Astrocyte of the cerebellum (primary cell): ENCODE measurements around the gene RAP1GAP.

Experiments
- DNase-seq: peaks from one replicate; pipeline ENCODE4 v3.0.0-alpha.2; 2011; ENCODE audit warnings: low read depth
- H3K4me3 ChIP-seq: 2 replicates; pipeline ENCODE4 v1.5.1; 2011; ENCODE audit warnings: mild to moderate bottlenecking, low read depth, low read length, moderate library complexity
- CTCF ChIP-seq: IDR thresholded peaks from 2 replicates; pipeline ENCODE4 v1.5.1; 2012; ENCODE audit warnings: low read length, low read depth, moderate library complexity, mild to moderate bottlenecking; ENCODE audit errors: missing control alignments
- in situ Hi-C: cut with HindIII; loops from 2 replicates; pipeline ENCODE4 v1.10.0; 2017; ENCODE audit warnings: low sequenced_read_pairs

The RAP1GAP gene

DNA sequence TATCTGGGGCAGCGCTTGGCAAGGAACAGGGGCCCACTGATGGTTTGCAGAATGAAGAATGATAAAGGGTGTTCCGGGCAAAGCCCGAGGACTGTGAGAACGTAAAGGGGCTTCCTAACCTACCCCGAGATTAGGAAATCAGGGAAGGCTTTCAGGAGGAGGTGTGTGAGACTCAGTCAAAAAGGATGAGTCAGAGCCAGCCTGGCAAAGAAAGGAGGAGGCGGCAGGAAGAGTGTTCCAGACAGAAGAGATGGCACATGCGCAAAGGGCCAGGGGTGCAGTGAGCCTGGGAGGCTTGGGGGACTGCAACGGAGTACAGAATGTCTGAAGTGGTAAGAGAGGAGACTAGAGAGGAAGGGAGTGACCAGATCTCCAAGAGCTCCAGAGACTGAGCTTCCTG lies 70.3 kb downstream of the RAP1GAP start:
- DNase-seq, result no peak
- no peak for TF ChIP-seq CTCF
- in situ Hi-C loops, result no loop called here
- H3K4me3 ChIP-seq, result no peak overlapping the region

DNA sequence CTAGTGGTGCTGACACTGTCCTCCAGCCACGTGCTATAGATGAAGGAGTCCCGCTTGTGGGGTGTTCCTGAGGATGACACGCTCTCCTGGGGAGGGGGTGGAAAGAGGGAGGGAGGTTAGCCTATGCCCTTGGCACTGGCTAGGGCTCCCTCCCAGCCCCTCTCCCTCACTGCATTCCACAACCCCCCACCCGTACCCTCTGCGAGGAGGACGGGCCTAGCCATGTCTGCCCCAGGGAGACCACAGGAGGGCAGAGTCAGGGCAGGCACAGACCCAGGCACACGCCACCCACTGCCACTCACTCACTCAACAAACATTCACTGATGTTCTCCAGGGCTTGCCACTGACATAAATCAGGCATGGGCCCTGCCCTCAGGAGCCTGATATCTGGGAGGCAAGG lies 70.7 kb downstream of the RAP1GAP start:
- in situ Hi-C loops, result no loop called here
- no peak for TF ChIP-seq CTCF
- H3K4me3 ChIP-seq, result no peak overlapping the region
- no peak for DNase-seq

- no peak for TF ChIP-seq CTCF
Observed at GRCh38 chr1:21597753-21598152, 71.4 kb downstream of the RAP1GAP start.

GRCh38 chr1:21596628-21597027 lies 72.5 kb downstream of the RAP1GAP start:
- in situ Hi-C loops, result no loop called here
- TF ChIP-seq CTCF, result no peak

More at GRCh38 chr1:21597753-21598152, 71.4 kb downstream of the RAP1GAP start:
- in situ Hi-C loops, result no loop called here
- no peak overlapping the region for H3K4me3 ChIP-seq
- DNase-seq, result no peak

GRCh38 chr1:21596174-21596573 lies 73.0 kb downstream of the RAP1GAP start:
- H3K4me3 ChIP-seq, result no peak overlapping the region
- in situ Hi-C loops, result no loop called here
- no peak for DNase-seq
- TF ChIP-seq CTCF, result no peak

More at GRCh38 chr1:21596628-21597027, 72.5 kb downstream of the RAP1GAP start:
- H3K4me3 ChIP-seq, result no peak overlapping the region
- DNase-seq, result no peak

DNA sequence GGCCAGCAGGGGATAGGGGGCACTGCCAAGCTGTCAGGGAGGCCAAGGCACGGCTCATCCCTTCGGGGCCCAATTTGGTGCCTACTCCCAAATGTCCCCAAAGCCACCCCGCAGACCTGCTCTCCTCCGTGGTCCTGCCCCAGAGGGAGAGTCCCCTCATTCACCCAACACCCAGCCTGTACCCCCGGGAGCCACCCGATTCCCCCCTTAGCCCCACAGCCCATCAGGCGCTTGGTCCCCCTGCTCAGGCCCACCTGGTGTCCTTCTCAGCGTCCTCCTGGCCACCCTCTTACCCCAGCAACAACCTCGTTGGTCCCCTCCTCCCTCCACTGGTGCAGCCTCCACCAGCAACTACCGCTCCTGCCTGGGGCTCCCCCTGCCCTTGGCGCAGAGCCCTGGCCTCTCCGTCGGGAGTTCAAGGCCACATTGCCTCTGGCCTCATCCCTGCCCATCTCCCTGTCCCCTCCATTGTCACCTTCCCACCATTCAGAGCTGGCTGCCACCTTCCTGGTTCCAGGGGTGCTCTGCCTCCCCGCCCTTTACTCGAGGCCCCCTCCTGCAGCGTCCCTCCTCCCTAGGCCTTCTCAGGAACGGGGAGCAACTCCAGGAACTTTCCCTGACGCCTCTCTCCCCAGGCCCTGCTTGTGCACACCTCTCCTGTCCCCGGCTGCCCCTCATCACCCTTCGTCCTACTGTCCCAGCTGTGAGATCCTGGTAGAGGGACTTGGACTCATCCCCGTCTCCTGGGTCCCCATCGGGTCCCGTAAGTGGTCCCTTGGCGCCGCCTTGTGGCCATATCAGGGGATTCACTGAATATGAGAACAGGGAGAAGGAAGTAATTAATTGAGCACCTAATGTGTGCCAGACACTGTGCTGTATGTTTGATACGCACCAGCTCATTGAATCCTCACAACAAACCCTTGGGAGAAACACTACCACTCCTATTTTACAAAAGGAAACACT lies 73.9 kb downstream of the RAP1GAP start:
- peak; percentile 80 for TF ChIP-seq CTCF
- in situ Hi-C loops, result no loop called here
- no peak overlapping the region for H3K4me3 ChIP-seq
- DNase-seq, result peak; percentile 11
